Transverse colon (tissue), 3 donors: ENCODE data around the gene CADM2.

Experiments
- EP300 ChIP-seq: sonication (generic); formaldehyde crosslinking; IDR thresholded peaks from one replicate; pipeline ENCODE4 v1.6.1; 2017; ENCODE audit warnings: antibody characterized with exemption, low read depth
- POLR2A ChIP-seq: fragments of 450-650 bp; IDR thresholded peaks from one replicate; pipeline ENCODE4 v1.6.1; 2016; ENCODE audit warnings: antibody characterized with exemption, mild to moderate bottlenecking, moderate library complexity
- TF ChIP-seq, protein P1 (sequence below), 5 experiments: fragments of 200-600 bp in 3 of 5; fragments of 450-650 bp in 2 of 5; sonication (generic) in 3 of 5; IDR thresholded peaks; 1 replicate in 2 of 5; 2 replicates in 3 of 5; pipeline ENCODE4 v1.5.1; 2016 to 2017; ENCODE audit warnings: antibody characterized with exemption in 5 of 5, inconsistent platforms in 3 of 5, mild to moderate bottlenecking in 2 of 5, moderate library complexity in 1 of 5

- TF ChIP-seq, protein P1, sequence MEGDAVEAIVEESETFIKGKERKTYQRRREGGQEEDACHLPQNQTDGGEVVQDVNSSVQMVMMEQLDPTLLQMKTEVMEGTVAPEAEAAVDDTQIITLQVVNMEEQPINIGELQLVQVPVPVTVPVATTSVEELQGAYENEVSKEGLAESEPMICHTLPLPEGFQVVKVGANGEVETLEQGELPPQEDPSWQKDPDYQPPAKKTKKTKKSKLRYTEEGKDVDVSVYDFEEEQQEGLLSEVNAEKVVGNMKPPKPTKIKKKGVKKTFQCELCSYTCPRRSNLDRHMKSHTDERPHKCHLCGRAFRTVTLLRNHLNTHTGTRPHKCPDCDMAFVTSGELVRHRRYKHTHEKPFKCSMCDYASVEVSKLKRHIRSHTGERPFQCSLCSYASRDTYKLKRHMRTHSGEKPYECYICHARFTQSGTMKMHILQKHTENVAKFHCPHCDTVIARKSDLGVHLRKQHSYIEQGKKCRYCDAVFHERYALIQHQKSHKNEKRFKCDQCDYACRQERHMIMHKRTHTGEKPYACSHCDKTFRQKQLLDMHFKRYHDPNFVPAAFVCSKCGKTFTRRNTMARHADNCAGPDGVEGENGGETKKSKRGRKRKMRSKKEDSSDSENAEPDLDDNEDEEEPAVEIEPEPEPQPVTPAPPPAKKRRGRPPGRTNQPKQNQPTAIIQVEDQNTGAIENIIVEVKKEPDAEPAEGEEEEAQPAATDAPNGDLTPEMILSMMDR (IDR thresholded peaks at IDR 0.05): no peak
- no peak for TF ChIP-seq POLR2A
- TF ChIP-seq EP300: no peak
These were observed 1128.5 kb downstream of the CADM2 start for GRCh38 chr3:86087160-86087871.
